Tibial nerve (tissue), 4 donors: ENCODE measurements around the gene CD58. TPM values are rescaled to one million over a fixed set of nuclear protein-coding genes. Genes with fewer than 3 reads are reported as not detected.

Experiments
- DNase-seq, 2 donors: peaks; one replicate each; pipeline ENCODE4 v3.0.0-alpha.2; 2019; ENCODE audit warnings: low spot score in 2 of 2
- H3K27ac ChIP-seq, 4 donors: fragments of 200-600 bp; sonication (generic) in 3 of 4; one replicate each; pipeline ENCODE4 v1.5.1; 2017 to 2019; ENCODE audit warnings: mild to moderate bottlenecking in 1 of 4
- H3K27me3 ChIP-seq, 2 donors: fragments of 200-600 bp; sonication (generic) in 1 of 2; one replicate each; pipeline versions ENCODE4 v1.5.1 to v1.6.0; 2017 to 2019
- H3K36me3 ChIP-seq, 3 donors: fragments of 200-600 bp; sonication (generic); one replicate each; pipeline ENCODE4 v1.5.1; 2018 to 2019
- H3K4me1 ChIP-seq, 4 donors: fragments of 200-600 bp; sonication (generic) in 3 of 4; one replicate each; pipeline ENCODE4 v1.5.1; 2017 to 2019
- H3K4me3 ChIP-seq, 4 donors: fragments of 200-600 bp; sonication (generic) in 3 of 4; one replicate each; pipeline ENCODE4 v1.5.1; 2017 to 2019; ENCODE audit warnings: mild to moderate bottlenecking in 1 of 4, moderate library complexity in 1 of 4
- H3K9me3 ChIP-seq, 4 donors: fragments of 200-600 bp; sonication (generic) in 3 of 4; one replicate each; pipeline ENCODE4 v1.5.1; 2017 to 2019
- EP300 ChIP-seq, 2 donors: sonication (generic); formaldehyde crosslinking; IDR thresholded peaks; one replicate each; pipeline ENCODE4 v1.6.1; 2017; ENCODE audit warnings: antibody characterized with exemption in 2 of 2, mild to moderate bottlenecking in 1 of 2
- POLR2A ChIP-seq, 2 donors: fragments of 450-650 bp; IDR thresholded peaks; one replicate each; pipeline ENCODE4 v1.6.1; 2017; ENCODE audit warnings: antibody characterized with exemption in 2 of 2, mild to moderate bottlenecking in 2 of 2, moderate library complexity in 2 of 2
- WGBS, 2 donors: methylation state at CpG; one replicate each; pipeline ENCODE4 v1.1.5; 2018; 5-methylcytosine and 5-hydroxymethylcytosine counted together
- total RNA-seq, 4 donors: library from RNA; depleted of rRNA; stranded (reverse); fragments of >200 nt; gene quantifications; one replicate each; pipeline ENCODE4 v1.1.0, GENCODE V29; 2016
- TF ChIP-seq, protein P1 (sequence below), 5 experiments: fragments of 200-600 bp in 3 of 5; fragments of 450-650 bp in 2 of 5; sonication (generic) in 3 of 5; IDR thresholded peaks; one replicate each; pipeline ENCODE4 v1.5.1; 2016 to 2019; ENCODE audit warnings: antibody characterized with exemption in 5 of 5, mild to moderate bottlenecking in 3 of 5, moderate library complexity in 2 of 5

CD58 gene
- total RNA-seq, 4 donors from 2014 or later = 15.9 to 36.0 (median 21.8) TPM

DNA sequence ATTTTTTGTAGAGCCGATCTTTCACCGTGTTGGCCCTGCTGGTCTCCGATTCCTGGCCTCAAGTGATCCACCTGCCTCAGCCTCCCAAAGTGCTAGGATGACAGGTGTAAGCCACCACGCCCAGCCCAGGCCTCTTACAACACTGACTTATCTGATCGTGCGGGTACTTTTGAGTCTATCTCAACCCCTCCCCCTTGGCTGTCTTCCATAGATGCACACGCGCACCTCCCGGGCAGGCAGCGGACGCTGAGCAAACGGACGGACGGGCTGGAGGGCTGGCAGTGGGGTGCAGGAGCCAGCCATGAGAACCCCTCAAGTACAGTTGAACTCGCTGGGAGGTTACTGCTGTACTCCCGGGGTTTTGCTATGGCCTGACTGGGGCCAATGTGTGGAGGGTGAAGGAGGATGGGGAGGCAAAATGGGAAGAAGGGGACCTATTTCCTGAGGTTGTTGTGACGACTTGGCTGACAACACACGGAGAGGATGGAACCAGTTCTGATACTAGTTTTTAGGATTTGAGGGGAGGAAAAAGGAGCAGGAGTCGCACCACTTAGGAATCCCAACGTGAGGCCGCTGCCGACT, 959 bp downstream of the CD58 start:
- H3K4me1 ChIP-seq = peaks cover 0 to 24% (median 3%) of the 10 kb centered on the region in 4 donors
- no peaks in the 10 kb centered on the region for H3K9me3 ChIP-seq
- WGBS, 2 donors = 35 to 44% methylated on average over 22 of the region's 22 CpGs
- H3K4me3 ChIP-seq = peak overlapping the region; percentile 54 to 96 (median 86)
- peak in 1 of 2 donors; percentile 19 for DNase-seq
- H3K27ac ChIP-seq = peak overlapping the region; percentile 91 to 98 (median 94)
- no peaks in the 10 kb centered on the region for H3K36me3 ChIP-seq
- H3K27me3 ChIP-seq = no peaks in the 10 kb centered on the region
- TF ChIP-seq EP300 (IDR thresholded peaks at IDR 0.05) = no peak
- TF ChIP-seq POLR2A (IDR thresholded peaks at IDR 0.05) = no peak
- TF ChIP-seq, protein P1, sequence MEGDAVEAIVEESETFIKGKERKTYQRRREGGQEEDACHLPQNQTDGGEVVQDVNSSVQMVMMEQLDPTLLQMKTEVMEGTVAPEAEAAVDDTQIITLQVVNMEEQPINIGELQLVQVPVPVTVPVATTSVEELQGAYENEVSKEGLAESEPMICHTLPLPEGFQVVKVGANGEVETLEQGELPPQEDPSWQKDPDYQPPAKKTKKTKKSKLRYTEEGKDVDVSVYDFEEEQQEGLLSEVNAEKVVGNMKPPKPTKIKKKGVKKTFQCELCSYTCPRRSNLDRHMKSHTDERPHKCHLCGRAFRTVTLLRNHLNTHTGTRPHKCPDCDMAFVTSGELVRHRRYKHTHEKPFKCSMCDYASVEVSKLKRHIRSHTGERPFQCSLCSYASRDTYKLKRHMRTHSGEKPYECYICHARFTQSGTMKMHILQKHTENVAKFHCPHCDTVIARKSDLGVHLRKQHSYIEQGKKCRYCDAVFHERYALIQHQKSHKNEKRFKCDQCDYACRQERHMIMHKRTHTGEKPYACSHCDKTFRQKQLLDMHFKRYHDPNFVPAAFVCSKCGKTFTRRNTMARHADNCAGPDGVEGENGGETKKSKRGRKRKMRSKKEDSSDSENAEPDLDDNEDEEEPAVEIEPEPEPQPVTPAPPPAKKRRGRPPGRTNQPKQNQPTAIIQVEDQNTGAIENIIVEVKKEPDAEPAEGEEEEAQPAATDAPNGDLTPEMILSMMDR (IDR thresholded peaks at IDR 0.05) = no peak

DNA sequence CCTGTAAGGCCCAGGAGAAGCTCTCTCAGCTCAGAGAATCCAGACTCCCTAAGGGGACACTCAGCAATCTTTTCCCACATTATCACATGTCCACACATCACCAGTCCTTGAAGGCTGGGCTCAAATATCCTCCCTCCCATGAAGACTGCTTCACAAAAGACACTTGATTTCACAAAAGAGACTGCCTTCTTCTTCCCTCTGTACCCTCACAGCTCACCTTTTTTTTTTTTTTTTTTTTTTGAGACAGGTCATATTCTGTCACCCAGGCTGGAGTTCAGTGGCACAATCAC, 1.5 kb downstream of the CD58 start:
- TF ChIP-seq, protein P1 (IDR thresholded peaks at IDR 0.05) = no peak
- TF ChIP-seq POLR2A (IDR thresholded peaks at IDR 0.05) (no peak), EP300 (IDR thresholded peaks at IDR 0.05) (no peak)
- Histone ChIP-seq H3K4me3 (peak overlapping the region in 1 of 4 donors; percentile 90), H3K27ac (no peak overlapping the region), H3K36me3 (peaks cover 0 to under 1% (median 0%) of the 10 kb centered on the region in 3 donors), H3K4me1 (peaks cover 0 to 20% (median 3%) of the 10 kb centered on the region in 4 donors), H3K27me3 (no peaks in the 10 kb centered on the region), H3K9me3 (peaks cover 0 to 4% (median 0%) of the 10 kb centered on the region in 4 donors)
- DNase-seq = no peak

DNA sequence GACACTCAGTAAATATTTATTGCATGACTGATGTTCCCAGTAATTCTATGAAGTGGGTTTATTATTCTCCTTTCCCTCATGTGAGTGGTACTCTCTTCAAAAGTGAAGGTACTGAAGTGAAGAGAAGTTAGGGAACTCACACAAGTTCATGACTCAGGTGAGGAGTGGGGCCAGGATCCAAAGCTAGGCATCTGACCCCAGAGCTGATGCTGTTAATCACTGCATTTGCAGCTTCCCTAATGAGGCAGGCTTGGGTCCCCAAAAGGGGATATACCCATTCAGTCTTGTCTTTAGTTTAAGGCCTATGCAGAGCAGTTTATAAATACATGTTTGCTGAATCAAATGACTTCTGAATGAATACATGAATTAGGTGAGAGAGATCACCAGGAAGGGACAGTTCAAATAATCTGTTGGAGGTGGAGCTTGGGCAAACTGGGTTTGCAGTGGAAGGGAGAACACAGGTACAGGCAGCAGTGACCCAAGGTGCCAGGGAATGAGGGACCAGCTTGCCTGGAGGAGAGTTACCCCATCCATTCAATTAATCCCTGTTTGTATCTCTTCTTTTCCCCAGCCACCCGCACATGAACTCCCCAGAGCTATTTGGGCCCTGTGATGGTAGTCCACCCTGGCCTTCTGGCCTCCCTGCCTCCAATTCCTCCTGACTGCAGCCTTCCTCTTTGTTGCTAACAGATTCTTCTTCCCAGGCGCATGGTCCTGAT, 2.0 kb downstream of the CD58 start:
- Histone ChIP-seq H3K27ac (no peak overlapping the region), H3K4me1 (peaks cover 0 to 18% (median 3%) of the 10 kb centered on the region in 4 donors), H3K36me3 (peaks cover 0 to 6% (median 0%) of the 10 kb centered on the region in 3 donors), H3K9me3 (peaks cover 0 to 9% (median 0%) of the 10 kb centered on the region in 4 donors), H3K27me3 (no peaks in the 10 kb centered on the region), H3K4me3 (no peak overlapping the region)
- TF ChIP-seq EP300 (IDR thresholded peaks at IDR 0.05) (no peak), POLR2A (IDR thresholded peaks at IDR 0.05) (no peak)
- TF ChIP-seq, protein P1 (IDR thresholded peaks at IDR 0.05) = no peak
- no peak for DNase-seq
- 90 to 94% methylated on average over 2 of the region's 2 CpGs for whole genome bisulfite sequencing, 2 donors

DNA sequence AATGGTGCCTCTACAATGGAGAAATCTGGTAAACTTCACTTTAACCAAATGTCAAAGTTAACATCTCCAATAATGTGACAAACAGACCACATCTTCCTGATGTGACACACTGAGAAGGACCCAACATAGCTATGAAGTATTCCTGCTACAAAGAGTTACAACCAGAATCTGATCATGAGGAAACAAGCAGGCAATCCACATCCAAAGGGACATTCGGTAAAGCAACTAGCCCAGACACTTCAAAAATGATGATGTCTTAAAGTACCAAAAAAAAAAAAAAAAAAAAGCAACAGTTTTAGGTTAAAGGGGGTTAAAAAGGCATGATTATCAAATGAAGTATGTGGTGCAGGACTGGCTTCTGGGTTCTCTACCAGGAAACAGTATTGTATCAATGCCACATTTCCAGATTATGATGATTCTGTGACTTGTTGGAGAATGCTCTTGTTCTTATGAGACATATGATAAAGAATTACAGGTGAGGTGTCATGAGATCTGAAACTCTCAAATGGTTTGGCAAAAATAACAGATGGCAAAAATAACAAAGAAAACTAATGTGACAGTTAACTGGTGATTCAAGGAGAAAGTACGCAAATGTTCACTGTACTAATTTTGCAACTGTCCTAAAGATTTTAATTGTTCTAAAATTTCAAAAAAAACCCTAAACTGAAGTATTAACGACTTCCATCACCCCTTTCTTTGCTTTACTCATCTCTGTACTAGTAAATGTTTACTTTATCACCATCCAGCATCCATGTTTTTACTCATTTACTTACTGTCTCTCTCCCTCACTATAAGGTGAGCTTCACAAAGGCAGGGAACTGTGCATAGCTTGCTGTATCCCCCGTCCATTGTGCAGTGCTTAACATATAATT, 2.8 kb downstream of the CD58 start:
- Histone ChIP-seq H3K4me3 (no peak overlapping the region), H3K27me3 (no peaks in the 10 kb centered on the region), H3K27ac (no peak overlapping the region), H3K9me3 (peaks cover 0 to 12% (median 0%) of the 10 kb centered on the region in 4 donors), H3K36me3 (peaks cover 0 to 14% (median 0%) of the 10 kb centered on the region in 3 donors), H3K4me1 (peaks cover 0 to 18% (median 3%) of the 10 kb centered on the region in 4 donors)
- TF ChIP-seq, protein P1 (IDR thresholded peaks at IDR 0.05) = no peak
- TF ChIP-seq EP300 (IDR thresholded peaks at IDR 0.05) (no peak), POLR2A (IDR thresholded peaks at IDR 0.05) (no peak)
- no peak for DNase-seq
- WGBS, 2 donors = 74 to 80% methylated on average over 4 of the region's 4 CpGs
